Measurements from ENCODE around the gene HSPH1.

Gene HSPH1

DNA sequence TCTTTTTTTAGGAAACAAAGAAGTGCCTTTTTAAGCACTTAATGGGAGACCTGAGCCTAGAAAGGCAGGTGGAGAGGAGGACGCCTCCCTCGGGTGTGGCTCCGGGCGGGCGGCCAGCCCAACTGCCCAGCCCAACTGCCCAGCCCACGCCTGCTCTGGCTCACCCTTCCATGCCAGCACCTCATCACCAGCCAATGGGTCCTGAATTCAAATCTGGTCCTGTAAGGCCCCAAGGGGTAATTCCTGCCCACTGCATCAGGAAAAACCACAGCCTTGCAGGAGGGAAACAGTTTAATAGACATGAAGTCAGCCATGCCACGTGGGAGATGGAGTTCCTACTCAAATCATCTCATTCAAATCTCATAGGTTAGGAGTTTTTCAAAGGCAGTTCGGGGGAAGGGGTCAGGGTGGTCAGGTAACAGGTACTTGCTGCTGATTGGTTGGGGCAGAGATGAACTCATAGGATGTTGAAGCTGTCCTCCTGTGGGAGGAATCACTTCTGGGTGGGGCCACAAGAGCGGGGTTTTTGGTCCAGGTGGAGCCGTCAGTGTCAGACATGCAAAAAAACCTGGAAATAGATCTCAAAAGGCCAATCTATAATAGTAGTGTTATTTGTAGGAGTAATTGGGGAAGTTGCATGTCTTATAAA, 64.9 kb downstream of the HSPH1 start:
- DNase-seq (ENCODE audit: low read depth in 2 of 2), result no peak

DNA sequence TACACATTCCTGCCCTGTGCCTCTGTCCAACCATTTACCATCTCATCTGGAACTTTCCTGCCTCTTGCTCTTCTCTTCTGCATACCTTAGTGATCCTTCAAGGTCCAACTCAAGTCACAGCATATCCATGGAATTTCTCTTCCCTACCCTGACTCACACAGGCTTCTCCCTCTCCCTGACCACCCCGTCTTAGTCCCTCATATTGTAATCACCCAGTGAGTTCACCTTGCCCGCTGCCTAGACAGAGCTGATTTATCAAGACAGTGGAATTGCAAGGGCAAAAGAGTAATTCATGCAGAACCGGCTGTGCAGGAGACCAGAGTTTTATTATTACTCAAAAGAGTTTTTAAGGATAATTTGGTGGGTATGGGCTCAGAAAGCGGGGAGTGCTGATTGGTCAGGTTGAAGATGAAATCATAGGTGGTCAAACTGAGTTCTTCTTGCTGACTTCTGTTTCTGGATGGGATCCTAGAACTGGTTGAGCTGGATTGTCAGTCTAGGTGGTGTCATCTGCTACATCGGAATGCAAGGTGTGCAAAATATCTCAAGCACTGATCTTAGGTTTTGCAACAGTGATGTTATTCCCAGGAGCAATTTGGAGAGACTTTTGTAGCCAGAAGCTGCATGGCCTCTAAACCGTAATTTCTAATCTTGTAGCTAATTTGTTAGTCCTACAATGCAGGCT, 67.2 kb downstream of the HSPH1 start:
- DNase-seq (ENCODE audit: low read depth in 2 of 2), result no peak

DNA sequence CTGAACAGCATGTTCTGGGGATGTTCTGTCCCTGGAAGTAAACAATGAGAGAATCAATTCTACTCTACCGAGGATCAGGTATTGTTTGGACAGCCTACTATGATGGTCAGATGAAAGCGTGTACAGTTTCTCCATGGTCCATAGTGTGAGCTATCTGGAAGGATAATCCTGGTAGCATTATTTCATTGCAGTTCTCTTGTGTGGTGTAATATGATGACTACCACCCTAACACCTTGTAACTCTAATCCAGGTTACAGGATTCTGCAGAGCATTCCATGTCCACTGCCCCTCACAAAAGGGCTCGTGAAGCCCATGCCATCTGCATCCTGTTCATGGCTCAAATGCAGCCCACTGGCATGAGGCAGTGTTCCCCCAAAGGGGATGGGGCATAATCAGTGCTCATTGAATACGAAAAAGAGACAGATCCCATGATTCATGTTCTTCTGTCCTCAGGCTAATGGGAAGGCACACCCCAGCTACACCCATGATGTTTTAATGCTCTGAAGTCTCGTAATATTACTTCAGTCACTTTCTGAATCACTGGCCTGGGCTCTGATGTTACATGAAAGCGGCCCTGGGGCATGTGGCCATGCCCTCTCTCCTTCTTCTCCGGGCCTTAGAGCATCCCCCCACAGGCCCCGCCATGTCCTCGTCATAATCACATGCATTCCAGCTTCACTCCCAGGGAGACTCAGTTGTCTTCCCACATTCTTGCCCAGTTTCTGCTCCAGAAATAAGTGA, 68.4 kb downstream of the HSPH1 start:
- DNase-seq (ENCODE audit: low read depth in 2 of 2), result no peak

DNA sequence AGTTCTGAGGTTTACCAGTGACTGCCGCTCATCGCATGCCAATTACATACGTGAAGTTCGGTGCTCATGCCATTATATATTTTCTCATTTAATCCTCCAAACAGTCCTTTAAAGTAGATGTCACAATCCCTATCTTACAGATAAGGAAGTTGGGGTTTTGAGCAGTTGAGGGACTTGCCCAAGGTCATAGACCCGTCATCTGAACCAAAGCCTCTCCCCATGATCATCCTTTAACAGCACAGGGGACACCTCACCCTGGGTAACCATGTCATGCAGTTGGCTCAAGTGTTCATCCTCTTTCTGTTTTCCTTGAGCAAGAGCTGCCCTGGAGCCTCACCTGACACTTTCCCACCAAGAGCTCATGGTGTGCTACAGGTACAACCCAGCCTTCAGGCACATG, 69.1 kb downstream of the HSPH1 start:
- DNase-seq (ENCODE audit: low read depth in 2 of 2), result no peak

DNA sequence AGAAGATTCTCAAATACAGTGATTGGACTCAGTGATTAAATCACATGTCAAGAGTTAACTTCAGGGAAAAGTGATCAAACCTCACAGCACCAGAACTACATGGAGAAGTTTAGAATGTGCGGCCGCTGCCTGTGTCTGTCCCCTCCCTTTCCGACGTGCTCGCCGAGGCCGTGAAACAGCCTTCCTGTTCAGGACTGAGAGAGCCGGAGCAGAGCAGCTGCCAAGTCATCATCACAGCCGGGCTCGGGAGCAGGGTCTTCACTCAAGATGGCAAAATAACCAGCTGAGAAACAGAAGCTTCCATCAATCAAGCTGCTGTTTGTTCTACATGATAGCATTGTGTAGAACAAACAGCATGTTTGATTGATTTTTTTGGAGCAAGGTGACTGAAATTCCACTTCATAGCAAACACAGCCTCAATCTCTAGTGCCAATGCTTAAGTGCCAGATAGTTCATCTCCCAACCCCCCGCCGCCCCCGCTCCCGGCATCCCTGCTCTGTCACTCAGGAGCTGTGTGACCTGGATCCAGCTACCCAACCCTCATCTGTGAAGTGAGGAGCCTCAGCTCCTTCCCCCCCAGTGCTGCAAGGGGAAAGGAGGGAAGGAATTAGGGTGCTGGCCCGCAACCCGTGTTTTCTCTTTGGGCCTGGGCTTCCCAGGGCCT, 70.6 kb downstream of the HSPH1 start:
- DNase-seq (ENCODE audit: low read depth in 2 of 2), result no peak

DNA sequence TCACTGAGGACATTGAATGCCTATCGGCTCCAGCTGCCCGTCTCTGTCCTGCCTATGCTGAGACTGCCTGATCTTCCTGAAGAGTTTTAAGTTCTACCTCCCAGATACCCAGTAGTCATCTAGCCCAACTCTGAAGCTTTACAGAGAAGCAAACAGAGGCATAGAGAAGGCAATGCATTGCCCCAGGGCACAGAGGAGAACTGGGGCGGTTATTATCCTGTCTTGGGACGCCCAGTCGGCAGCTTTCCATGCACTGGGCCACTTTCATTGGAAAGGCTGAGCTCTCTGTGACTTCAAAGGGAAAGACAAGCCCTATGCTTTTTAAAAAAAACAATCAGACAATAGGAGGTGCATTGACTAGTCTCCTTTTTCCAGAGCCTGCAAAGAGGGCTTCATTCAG, 71.6 kb downstream of the HSPH1 start:
- DNase-seq (ENCODE audit: low read depth in 2 of 2), result no peak

DNA sequence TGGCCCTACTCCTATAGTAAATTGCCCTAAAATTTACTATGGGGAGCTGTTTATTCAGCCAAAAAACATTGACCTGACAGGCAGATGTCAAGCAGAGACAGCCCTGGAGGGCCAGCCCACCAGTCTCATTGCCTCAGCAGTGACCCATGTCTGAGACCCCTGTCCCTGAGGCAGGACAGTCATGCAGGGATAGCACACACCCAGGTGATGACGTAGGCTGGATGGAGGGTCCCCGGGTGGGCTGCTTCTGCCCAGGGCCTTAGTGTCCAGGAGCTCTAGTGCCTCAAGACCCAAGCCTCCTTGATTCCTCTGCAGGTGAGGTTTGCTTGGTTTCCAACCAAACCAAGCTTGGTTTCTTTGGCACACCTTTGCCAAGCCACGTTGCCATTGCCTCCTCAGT, 72.1 kb downstream of the HSPH1 start:
- DNase-seq (ENCODE audit: low read depth in 2 of 2), result no peak

DNA sequence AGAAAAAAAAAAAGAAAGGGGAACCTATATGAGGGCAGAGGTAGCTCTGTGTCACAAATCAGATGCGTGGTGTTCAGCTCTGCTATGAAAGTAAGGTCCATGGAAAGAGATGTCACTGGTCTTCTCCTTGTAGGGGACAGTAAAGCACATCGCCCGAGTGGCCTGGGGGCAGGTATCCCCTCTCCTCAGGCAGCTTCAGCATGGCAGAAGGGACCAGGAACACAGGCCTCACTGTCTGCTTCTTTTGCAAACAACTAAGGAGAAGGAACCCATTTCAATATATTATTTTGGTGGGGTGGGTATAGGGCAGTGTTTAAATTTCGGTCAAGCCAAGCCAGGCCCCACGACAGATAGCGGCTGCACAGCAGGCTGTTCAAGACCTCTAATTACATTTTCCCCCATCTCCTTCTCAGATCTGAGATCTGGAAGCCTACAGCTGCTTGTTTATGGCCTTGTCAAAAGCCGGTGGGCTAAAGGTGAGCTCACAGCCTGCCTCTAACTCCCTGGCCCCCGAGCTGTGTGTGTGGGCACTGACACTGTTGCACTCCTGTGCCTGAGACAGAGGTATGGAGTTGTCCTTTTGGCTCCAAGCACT, 72.8 kb downstream of the HSPH1 start:
- no peak for DNase-seq (ENCODE audit: low read depth in 2 of 2)
